Endothelial cell of umbilical vein (primary cell): ENCODE data around the gene PIP4P1.

Experiments used
- CTCF ChIP-seq, 2 donors: IDR thresholded peaks; 1 replicate in 1 of 2; 2 replicates in 1 of 2; pipeline ENCODE4 v1.5.1; 2011; ENCODE audit warnings: low read length in 2 of 2, mild to moderate bottlenecking in 2 of 2, moderate library complexity in 2 of 2, control low read depth in 1 of 2, inconsistent platforms in 1 of 2, low read depth in 1 of 2; ENCODE audit not compliant: insufficient read depth in 1 of 2; ENCODE audit errors: extremely low read depth in 1 of 2
- EZH2 ChIP-seq: IDR thresholded peaks from 2 replicates; pipeline ENCODE4 v1.6.1; 2012; ENCODE audit warnings: borderline replicate concordance, low read depth, mild to moderate bottlenecking, moderate library complexity, low read length, inconsistent platforms; ENCODE audit not compliant: severe bottlenecking
- MAX ChIP-seq: IDR thresholded peaks from 2 replicates; pipeline ENCODE4 v1.6.1; 2011; ENCODE audit not compliant: insufficient read depth, insufficient read length
- MYC ChIP-seq: IDR thresholded peaks from one replicate; pipeline ENCODE4 v1.6.1; 2011; ENCODE audit warnings: mild to moderate bottlenecking, low read depth, low read length
- POLR2A ChIP-seq: IDR thresholded peaks from 2 replicates; pipeline ENCODE4 v1.6.1; 2012; ENCODE audit warnings: low read depth, mild to moderate bottlenecking, control low read depth, low read length
- POLR2AphosphoS5 ChIP-seq: IDR thresholded peaks from 2 replicates; pipeline ENCODE4 v1.6.1; 2012; ENCODE audit warnings: low read depth, mild to moderate bottlenecking, control low read depth, low read length, moderate library complexity; ENCODE audit not compliant: insufficient read depth

GRCh38 chr14:20435582-20436362 lies 25.5 kb downstream of the PIP4P1 start, which contains the start of gene KLHL33:
- TF ChIP-seq CTCF (IDR thresholded peaks at IDR 0.05; ENCODE audit: extremely low read depth in 1 of 2, insufficient read depth in 1 of 2, low read depth in 1 of 2, low read length in 2 of 2) (no peak), POLR2AphosphoS5 (no peak), POLR2A (no peak), EZH2 (no peak), MYC (no peak), MAX (no peak)
